Activated CD8-positive, alpha-beta memory T cell treated with anti-CD3 and anti-CD28 coated beads, Interleukin-2, amount 50 U/mL, for 1 hour (primary cell): ENCODE results near the gene CCT6A.
A peak's percentile ranks its signal among the peaks of the same experiment; 100 is the strongest.
"Not testable (repeated sequence)": the region's sequence is repeated elsewhere in the genome, so short reads cannot be mapped to it uniquely, and the experiment has no call there.

Experiments used
- DNase-seq: peaks from one replicate; pipeline ENCODE4 v3.0.0-alpha.2; 2020; ENCODE audit errors: extremely low read depth

Gene CCT6A

DNA sequence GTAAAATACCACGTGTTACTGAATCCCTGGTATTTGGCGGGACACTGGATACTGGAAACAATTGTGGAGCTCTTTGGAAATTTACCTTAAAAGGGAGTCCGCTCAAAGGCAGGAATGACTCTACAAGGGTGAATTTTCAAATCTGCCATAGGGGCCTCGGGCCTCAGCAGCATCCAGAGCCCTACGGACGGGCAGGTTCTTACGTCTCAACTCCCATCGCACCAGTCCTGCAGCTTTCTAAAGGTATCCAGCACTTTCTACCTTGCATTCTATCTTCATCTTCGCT is 569 bp upstream of the CCT6A start:
- DNase-seq = no peak

DNA sequence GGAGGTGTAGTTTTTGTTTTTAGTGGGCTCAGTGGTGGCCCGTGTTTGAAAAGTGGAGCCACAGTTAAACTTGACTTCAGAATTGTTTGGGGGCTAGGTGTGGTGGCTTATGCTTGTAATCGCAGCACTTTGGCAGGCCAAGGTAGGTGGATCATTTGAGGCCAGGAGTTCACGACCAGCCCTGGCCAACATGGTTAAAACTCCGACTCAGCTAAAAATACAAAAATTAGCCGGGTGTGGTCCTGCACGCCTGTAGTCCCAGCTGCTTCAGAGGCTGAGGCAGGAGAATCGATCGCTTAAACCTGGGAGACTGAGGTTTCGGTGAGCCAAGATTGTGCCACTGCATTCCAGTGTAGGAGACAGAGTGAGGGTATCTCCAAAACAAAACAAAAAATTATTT is 1.8 kb downstream of the CCT6A start:
- no peak for DNase-seq

DNA sequence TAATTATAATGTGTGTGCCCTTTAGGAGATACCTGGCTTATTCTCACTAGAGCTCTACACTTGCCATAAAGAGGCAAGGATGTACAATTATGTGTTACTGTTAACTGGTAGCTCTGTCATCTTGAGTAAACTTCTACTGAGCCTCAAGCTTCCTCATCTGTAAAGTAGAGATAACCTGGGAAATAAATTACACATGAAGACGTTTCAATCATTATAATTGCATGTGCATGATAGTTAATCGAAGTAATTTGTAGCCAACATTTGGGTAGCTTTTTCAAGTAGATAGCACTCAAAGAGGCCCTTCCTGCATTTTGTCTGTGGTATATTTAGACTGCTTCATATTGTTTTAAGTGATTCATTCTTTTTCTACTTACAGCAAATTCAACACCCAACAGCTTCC is 2.4 kb downstream of the CCT6A start:
- no peak for DNase-seq

DNA sequence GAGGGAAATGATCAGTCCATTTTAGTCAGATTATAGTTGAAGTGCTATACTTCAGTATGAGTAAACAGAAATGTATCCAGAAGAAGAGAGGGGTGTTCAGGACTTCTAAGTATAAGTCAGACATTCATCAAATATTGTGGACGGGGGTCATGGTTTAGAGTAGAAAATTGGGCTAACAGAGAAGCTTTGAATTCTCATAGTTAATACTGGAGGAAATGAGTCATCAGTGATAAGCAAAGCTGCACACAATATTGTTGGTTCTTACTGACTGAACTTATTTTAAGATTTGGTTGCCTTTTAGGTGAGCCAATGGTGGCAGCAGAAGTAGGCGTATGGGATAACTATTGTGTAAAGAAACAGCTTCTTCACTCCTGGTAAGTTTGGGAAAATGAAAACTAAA is 10.8 kb downstream of the CCT6A start:
- DNase-seq = no peak

DNA sequence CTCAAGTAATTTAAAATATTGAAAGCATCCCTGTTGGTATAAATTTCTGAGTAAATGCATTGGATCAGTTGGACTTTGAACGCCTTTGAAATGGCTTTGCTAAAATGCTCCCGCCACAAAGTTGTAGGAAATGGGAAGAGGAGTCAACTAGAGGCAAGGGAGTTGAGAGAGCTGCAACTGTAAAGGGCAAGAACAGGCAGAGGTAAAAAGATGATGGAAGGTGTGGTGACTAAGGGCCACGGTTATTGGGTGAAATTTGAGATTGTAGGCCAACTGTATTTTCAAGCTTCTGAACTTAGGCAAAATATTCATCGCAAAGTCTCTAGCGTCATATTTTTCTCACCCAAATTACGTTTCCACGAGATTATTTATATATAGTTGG is 11.9 kb downstream of the CCT6A start:
- no peak for DNase-seq

DNA sequence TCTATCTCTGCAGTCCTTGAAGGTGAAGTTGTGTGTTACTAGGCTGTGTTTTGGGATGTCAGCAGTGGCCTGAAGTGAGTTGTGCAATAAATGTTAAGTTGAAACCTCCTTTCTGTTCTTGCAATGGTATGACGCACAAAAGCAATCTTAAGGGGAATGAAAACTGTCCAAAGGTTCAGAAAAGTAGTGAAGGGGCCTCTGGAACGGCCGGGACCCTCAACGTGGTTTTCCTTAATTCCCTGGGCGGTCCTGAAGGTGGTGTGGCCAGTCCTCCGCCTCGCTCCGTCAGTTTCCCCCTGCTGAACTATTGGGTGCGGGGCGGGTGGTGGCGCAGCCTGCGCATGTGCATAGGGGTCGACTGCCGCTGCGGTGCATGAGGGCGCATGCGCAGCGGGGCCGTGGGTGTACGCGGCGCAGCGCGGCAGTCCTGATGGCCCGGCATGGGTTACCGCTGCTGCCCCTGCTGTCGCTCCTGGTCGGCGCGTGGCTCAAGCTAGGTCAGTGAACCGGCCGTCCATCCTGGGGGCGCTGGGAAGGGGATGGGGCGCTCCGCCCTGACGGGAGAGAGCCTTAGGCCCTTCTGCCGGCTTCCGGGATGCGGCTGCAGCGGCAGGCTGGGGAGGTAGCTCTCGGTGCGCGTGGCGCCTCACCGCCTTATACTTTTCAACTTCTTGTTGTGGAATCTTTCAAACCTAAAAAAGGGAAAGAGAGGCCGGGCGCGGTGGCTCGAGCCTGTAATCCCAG is 12.5 kb downstream of the CCT6A start, which contains the start of gene SUMF2:
Gene SUMF2, plus strand, starts transcription at position 405 of the 744 bp plus-strand sequence. Its CDS starts 26 bp downstream, at position 431.
- DNase-seq = peak; percentile 71

DNA sequence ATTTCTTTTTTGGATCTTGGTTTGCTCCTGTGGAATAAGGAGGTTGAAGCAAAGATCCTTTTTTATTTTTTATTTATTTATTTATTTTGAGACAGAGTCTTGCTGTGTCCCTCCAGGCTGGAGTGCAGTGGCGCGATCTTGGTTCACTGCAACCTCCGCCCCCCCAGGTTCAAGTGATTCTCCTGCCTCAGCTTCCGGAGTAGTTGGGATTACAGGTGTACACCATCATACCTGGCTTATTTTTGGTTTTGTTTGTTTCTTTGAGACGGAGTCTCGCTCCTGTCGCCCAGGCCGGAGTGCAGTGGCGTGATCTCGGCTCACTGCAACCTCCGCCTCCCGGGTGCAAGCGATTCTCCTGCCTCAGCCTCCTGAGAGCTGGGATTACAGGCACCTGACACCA is 14.8 kb downstream of the CCT6A start:
- not testable (repeated sequence) for DNase-seq

DNA sequence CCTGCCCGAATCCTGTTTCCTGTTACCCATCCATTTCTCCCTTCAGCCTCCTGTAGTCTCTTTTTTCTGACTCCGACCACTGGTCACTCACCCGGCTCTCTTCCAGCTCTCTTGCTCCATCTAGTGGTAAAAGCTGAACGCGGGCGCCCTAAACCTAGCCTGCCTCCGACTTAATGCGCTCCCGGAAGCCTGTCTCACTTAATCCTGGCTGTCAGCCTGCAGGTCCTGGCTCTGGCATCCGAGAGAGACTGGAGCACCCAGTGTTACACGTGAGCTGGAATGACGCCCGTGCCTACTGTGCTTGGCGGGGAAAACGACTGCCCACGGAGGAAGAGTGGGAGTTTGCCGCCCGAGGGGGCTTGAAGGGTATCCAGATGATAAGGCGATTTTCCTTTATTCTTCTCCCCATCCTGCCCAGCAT is 22.8 kb downstream of the CCT6A start:
- DNase-seq = peak; percentile 26

DNA sequence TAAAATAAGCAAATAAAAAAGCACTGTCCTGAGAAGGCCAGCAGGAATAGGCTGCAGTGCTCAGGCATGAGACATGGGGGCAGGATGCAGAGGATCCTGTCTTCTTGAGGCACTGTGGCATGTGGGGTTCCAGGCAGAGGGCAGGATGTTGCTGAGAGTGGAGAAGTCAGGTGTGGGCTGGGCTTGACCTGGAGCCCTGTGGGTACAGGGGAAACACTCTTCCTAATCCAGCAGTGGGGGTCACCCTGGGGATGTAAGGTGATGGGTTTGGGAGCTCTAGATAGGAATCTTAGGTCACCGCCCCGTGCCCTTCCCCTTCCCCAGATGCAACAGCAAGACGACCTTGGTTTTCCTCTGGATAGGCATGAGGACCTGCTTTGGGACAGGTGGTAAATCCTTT is 26.1 kb downstream of the CCT6A start:
- DNase-seq = no peak

DNA sequence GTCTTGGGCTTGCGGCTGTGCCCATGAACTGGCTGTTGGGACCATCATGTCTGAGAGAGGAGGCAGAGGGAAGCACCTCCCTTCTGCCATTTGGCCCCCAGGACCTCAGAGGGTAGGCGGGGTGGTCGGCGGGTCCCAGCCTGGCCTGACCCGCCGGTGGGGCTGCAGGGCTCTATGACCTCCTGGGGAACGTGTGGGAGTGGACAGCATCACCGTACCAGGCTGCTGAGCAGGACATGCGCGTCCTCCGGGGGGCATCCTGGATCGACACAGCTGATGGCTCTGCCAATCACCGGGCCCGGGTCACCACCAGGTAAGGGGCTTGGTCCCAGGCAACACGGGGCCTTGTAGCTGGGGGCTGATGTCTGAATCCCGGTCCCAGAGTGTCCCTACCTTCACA is 26.6 kb downstream of the CCT6A start:
- no peak for DNase-seq

DNA sequence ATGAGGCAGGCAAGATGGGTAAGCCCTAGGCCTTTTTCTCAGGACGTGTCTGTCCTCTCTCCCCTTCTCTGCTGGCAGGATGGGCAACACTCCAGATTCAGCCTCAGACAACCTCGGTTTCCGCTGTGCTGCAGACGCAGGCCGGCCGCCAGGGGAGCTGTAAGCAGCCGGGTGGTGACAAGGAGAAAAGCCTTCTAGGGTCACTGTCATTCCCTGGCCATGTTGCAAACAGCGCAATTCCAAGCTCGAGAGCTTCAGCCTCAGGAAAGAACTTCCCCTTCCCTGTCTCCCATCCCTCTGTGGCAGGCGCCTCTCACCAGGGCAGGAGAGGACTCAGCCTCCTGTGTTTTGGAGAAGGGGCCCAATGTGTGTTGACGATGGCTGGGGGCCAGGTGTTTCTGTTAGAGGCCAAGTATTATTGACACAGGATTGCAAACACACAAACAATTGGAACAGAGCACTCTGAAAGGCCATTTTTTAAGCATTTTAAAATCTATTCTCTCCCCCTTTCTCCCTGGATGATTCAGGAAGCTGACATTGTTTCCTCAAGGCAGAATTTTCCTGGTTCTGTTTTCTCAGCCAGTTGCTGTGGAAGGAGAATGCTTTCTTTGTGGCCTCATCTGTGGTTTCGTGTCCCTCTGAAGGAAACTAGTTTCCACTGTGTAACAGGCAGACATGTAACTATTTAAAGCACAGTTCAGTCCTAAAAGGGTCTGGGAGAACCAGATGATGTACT is 28.1 kb downstream of the CCT6A start:
- DNase-seq = no peak

DNA sequence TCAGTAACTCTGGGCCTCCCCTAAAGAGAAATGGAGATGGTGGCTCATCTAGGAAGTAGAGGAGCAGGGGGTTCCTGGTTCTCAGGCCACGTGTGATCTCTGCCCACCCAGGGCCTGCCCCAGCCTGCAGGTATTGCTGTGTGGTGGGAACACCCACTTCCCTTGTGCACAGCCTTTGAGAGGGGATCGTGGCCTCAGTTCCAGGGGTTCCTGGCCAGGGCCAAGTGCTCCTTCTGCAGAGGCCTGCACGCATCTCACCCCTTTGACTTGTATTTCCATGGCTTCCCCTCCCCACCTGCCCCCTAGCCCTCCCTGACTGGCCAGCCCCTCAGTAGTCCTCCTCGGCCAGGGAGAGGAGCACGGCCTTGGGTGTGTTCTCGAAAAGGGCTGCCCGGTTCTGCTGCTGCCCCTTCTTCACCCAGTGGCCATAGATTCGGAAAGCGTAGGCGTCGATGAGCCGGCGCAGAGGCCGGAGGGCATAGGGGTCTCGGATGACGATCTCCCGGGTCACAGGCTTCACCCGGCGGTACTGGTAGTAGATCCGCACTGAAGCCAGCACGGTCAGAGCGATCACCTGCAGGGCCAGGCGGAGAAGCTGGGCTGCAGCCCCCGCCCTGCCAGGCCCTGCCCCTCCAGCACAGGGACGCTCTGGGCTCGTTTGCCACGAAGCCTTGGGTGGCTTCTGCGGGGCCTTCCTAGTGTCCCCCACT is 29.3 kb downstream of the CCT6A start:
- not testable (repeated sequence) for DNase-seq

DNA sequence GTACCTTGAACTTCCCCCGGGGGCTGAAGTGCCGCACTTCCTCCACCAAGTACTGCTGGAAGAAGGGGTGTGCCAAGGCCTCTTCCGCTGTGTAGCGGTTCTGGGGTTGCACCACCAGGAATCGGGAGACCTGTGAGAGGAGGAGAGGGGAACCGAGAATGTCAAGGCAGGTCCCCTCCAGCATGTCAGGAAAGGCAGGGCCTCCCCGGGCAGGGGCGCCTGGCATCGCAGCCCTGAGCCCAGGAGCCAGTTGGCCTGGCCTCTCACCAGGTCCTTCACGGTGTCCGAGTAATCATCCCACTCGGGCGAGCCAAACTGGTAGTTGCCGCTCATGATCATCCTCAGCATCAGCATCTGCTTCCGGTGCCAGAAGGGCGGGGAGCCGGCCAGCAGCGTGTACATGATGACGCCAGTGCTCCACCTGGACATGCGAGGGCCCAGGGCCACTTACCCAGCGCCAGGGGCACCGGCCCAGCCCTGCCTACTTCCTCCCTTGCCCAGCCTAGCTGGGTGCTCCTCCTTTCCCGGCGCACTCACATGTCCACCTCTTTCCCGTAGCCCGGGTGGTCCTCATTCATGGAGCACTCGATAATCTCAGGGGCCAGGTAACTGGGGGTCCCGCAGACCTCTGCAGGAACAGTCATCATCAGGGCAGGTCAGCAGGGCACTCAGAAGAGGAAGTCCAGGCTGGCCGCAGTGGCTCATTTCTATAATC is 30.2 kb downstream of the CCT6A start:
- no peak for DNase-seq

DNA sequence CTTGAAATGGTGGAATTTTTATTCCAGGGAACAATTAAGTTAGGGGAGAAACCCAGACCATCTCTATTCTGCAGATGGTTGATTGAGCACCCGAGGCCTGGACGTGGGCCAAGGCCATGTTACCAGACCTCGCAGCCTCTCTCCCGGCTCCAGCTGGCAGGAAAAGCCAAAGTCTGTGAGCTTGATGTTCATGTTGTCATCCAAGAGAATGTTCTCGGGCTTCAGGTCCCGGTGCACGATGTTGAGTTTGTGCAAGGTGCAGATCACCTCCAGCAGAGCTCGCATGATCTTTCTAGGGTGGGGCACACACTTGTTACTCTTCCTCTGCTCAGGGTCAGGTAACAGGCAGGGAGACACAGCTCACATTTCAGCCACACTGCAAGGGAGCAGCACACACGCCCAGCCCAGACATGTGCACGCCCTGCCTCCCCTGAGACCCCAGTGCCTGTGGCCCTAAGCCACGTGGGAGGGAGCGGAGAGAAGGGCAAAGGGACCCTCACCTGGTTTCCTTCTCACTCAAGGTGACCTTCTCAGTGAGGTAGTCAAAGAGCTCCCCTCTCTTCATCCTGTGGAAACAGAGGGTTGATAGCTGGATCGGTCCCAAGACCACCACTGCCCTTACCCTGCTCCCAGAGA is 31.7 kb downstream of the CCT6A start:
- no peak for DNase-seq

DNA sequence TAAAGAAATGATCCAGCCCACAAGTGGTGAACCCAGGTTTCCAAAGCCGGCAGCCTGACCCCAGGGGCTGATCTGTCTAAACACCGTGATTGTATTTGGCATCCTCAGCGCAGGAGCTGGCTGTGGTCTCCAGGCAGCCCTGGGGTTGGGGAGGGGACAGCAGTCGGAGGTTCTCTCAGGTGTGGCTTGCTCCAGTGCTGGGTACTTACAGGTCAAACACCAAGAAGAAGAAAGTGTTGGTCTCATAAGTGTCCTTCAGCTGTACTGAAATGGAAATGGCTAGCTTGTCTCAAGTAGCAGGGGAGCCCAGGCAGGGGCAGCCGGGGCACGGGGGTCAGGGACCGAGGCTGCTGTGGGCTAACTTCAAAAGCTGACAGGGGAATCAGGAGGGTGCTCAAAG is 35.2 kb downstream of the CCT6A start:
- no peak for DNase-seq

DNA sequence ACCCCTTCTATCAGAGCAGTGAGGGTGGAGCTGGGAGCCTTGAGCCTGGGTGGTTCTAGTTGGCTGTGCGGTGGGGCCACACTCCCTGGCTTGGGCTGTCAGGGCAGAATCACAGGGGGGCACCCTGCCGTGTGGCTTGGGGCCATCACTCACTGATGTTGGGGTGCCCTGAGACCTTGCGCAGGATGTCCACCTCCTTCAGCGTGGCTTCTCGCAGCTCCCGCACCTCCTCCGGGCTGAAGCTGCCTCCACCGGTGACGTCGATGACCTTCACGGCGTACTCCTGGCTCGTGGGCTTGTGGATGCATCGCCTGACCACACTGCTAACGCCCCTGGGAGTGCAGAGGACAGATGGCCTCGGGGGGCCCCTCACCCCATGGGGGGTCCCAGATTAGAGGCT is 35.9 kb downstream of the CCT6A start:
- no peak for DNase-seq

DNA sequence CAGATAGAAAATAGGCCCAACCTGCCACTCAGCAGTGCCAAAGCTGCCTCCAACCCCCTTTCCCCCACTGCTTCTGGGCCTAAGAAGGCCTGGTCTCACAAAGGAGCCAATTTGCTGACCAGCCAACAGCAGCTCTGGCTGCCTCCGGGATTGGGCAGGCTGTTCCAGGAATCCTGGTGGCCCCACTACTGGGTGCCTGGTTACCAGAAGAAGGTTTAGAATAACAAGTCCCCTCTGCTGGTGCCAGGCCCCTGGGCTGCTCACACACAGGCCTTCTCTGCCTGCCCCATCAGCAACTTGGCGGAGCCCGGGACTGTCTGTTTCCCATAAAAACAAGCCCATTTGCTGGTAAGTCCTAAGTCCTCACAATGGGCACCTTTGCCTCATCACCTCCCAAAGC is 40.0 kb downstream of the CCT6A start:
- DNase-seq = no peak

DNA sequence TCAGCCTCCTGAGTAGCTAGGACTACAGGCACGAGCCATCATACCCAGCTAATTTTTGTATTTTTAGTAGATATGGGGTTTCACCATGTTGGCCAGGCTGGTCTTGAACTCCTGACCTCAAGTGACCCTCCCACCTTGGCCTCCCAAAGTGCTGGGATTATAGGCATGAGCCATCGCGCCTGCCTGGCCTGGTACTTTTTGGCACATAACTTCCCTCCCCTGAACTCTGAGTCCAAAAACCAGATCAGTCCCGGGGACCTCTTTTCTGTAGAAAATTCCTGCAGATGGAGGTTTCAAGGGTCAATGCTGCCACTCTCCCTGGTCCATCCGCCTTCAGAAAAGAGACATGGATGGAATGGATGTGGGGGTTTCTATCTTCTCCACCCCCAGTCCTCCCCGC is 40.8 kb downstream of the CCT6A start:
- not testable (repeated sequence) for DNase-seq

DNA sequence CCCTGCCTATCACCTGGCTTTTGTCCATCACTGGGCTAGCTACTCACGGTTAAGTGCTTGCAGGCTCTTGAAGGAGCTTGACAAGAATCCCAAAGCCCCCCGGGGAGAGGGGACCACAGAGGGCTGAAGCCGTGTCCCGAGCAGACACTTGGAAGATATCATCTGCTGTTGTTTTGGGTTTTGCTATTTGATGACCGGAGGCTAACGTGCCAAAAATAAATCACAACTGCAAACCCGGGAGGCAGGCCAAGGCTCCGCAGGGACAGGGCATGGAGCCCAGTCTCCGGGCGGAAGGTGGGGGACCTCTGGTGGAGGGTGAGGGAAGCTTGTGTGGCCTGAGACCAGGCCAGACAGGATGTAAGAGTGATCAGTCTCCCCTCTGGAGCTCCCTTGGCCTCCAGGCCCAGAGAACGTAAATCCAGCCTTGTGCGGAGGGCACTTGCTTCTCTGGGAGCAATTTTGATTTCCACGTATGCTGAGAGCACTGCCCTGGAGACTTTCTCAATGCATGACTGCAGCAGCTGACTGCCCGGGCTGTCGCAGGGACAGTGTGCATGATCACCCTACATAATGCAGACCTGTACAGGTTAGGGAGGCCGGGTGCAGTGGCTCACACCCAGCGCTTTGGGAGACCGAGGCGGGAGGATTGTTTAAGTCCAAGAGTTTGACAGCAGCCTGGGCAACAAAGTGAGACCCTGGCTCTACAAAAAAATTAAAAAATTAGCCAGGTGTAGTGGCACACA is 41.4 kb downstream of the CCT6A start, which contains the start of gene PHKG1:
Gene PHKG1, minus strand, starts transcription at position 164 of the 743 bp plus-strand sequence. CDS start 4,011 bp downstream, outside the sequence.
- DNase-seq = no peak

DNA sequence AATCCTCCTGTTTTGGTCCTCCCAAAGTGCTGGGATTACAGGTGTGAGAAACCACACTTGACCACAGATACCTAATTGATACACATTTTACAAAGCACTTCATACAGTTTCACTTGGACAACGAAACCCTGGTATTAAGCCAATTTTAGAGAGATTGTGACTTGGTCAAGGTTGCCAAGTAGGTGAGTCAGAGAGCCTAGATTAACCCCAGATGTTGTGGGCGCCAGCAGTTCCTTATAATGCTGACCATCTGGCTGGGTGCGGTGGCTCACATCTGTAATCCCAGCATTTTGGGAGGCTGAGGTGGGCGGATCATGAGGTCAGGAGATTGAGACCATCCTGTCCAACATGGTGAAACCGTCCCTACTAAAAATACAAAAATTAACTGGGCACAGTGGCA is 46.1 kb downstream of the CCT6A start:
- no peak for DNase-seq
